SK-MEL-5 (cell line): ENCODE data around the gene DCT. TPM values are rescaled to one million over a fixed set of nuclear protein-coding genes. Genes with fewer than 3 reads are reported as not detected.

ENCODE experiments used
- DNase-seq: peaks from one replicate; pipeline ENCODE4 v3.0.0-alpha.2; 2016; ENCODE audit warnings: low read depth, low spot score
- in situ Hi-C: cut with HindIII; loops from 2 replicates; pipeline ENCODE4 v1.10.0; 2016; ENCODE audit warnings: low sequenced_read_pairs, high pct_unique_total_duplicates, low pct_unique_long_range_greater_than_20kb
- total RNA-seq: library from RNA; depleted of rRNA; stranded (reverse); fragments of >200 nt; shearing (Covaris generic); gene quantifications from 2 replicates; pipeline ENCODE4 v1.2.3, GENCODE V29; 2014; rRNA removed

DCT gene
- total RNA-seq, 1 experiment from 2014 or later = 1,230 TPM

DNA sequence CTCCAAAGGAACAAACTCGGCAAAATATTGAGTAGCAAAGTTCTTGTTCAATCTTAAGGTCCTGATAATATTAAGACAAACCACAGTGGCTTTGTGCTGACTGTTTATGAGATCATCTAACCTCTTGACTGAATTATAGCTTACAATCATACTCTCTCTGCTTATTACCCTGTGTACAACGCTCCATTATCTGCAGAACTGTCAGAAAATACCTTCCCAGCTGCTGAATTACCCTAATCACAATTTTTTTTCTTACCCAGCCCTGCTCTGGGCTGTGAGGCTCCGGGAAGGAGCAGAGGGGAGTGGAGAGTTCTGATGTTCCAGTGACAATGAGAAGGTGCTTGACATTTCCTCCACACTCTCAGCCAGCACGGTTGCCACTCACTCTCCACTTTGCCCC, 64.8 kb downstream of the DCT start:
- DNase-seq = no peak
- in situ Hi-C loops = no loop called here

DNA sequence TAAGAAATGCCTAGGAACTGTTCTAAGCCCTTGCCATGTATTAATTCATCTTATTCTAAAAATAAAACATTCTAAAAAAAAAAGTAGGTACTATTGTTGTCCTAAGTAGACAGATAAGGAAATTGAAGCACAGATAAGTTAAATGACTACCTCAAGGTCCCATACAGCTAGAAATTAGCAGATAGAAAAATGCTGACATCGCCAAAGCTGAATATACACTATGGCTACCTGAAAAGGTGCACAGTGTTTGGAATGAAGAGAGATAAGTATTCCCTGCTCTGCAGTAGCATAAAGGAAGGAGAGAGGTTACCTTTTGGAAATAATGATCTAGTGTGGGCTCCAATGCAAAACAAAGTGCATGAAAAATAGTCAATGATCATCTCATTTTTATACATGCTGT, 65.3 kb downstream of the DCT start:
- in situ Hi-C loops = no loop called here
- DNase-seq = no peak

DNA sequence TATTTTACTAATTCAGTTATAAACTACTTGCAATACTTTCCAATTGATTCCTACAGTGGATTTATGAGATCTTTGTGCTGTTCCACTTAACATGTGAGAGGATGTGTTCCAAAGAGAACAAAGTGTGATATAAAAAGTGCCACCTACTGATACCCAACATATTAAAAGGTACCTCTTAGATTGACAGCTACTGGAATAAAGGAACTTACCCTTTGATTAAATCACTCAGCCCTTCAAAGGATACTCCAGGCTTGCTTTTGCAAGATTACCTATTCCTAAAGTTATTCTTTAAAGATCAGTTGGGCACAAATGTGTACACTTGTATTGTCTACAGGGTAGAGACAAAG, 65.9 kb downstream of the DCT start:
- in situ Hi-C loops = no loop called here
- no peak for DNase-seq

DNA sequence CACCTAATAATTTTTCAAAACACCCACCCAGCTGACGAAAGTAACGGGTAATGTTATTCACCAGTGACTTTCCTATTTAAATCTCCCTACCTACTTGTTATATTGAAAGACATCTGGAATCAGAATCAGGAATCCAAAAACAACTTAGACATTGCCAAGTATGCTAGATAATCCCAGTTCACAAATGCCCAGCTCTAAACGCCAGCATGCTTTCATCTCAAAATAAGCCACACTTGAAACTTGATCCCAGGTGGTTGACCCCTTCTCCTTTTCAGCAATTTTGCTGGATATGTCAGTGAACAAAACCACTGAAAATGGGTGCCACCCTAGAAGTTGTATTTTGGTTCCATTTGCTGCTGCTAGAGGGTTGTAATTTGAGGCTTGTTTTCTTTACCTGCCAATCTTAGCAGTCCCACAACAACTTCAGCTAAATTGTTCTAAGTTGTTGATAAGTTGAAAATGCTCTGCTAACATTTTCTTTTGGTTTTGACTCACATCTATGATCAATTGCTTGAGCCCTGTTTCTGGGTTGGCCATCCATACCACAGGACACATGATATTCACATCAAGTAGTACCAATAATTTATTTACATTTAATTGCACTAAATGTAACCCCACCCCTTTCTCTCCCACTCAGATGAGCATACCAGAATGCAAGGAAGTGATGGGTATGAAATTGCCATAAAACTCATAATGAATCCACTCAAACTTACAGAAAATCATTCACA, 66.4 kb downstream of the DCT start:
- DNase-seq = no peak
- in situ Hi-C loops = no loop called here

DNA sequence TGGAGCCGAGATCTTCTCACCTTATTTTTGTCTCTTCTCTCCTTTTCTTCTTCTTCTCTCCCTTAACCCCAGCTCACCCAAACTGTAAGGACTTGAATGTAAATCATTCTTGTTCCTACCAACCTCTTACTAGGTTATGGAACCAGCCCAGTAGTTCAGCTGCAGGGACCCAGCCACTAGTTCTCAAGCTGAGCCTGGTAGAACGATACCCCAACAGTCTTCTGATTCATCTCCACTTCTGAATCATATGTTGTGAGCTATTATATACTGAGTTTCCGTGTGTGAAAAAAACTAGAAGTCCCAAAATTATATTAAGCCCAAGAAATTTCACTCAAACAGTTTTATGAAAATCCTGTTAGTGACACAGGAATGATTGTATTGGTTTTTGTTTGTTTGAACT, 67.7 kb downstream of the DCT start:
- in situ Hi-C loops = no loop called here
- no peak for DNase-seq

DNA sequence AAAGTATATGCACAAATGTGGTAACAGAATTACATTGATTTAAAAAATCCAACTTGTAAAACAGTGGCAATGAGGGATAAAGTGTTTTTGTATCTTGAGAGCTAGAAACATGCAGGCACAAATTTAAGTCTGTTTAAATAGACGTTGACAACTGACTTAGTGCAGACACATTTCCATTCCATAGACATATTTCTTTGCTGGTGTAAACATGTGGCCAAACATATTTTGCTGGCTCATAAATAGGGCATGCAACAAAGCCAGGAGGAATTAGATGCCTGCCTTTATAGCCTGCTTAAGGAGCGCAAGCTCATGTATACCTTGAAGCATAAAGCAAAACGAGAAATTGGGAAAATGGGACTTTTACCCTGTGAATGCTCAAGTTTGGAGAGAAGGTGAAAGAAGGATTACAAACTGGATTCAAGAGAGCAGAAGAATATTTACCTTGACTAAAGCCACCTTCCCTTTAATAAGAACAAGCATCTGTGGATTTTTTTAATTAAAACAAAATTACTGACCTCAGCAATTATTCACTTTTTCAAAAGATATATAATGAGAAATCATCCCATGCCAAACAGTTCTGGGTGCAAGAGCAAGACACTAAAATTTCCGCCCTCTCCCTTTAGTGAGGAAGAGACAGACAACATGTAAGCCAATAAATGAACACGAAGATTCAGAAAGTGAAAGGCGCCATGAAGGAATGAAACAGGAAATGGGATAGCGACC, 71.0 kb downstream of the DCT start:
- in situ Hi-C loops = no loop called here
- DNase-seq = no peak

DNA sequence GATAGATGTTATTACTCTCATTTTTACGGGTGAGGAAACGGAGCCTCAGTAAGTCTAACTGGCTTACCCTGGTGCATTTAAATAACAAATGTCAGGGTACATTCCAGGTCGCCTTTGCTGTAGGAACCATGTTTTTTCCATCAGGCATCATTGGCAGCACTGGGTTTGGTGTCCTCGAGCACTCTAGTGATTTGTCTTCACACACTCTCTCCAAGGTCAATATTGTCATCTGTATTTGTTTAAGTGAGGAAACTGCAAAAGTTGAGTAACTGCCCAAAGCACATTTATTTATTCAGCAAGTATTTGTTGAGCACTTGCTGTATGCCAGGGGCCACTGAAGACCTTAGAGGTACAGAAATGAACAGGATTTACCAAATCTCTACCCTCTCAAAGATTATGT, 78.6 kb downstream of the DCT start:
- in situ Hi-C loops = no loop called here

DNA sequence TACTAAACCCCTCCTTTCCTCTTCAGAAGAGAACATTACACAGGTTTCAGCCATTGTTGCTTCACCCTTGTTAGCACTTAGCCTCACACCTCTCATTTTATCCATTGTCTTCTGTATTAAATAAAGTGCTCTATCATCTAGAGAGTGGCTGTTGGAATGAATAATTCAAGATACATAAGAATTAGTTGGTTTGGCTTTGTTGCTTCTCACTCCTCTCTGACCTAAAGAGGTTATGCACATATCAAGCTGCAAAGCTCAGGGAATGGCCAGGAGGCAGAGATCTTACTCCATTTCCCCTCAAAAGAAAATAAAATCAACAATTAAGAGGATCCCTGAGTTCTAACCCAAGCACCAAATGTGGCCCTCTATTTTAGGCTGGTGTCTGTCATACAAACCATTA, 79.7 kb downstream of the DCT start:
- in situ Hi-C loops = no loop called here
- no peak for DNase-seq

More for the DNA sequence above, 78.6 kb downstream of the DCT start:
- DNase-seq = no peak

DNA sequence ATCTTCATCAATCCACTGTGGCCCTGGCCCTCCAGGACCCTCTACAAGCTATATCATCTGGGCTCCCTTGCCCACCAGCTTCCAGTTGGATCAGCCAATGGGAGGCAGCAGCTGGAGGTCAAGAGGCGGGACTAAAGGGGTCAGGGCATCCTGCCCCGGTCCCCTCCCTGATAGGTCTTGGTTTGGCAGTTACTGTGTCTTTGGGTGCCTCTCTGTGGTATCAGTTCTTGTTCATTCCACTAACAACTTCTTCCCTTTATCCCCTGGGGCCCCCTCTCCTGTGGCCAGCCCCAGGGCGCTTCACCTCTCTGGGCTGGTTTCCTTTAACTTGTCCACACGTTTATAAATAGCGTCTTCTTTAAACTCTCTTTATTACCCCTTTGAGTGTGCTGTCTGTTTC, 83.6 kb downstream of the DCT start:
- in situ Hi-C loops = no loop called here
- DNase-seq = no peak

DNA sequence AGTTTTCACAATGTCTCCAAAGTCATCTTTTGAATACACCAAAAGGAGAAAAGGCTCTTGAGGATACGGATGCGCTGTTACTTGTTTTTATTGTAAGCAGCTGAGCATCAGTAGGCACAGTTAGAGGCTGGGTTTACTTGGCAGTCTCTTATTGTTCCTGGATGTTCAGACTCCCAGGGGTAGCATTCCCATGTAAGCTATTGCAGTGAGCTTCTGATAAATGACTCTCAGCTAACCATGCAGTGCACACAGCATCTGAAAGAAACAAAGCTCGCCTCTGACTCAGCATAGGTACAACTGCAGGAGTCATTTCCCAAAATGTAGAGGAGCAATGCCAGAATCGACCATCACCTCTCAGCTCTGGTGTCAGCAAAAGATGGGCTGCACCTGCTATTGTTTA, 84.8 kb downstream of the DCT start:
- in situ Hi-C loops = no loop called here
- no peak for DNase-seq

DNA sequence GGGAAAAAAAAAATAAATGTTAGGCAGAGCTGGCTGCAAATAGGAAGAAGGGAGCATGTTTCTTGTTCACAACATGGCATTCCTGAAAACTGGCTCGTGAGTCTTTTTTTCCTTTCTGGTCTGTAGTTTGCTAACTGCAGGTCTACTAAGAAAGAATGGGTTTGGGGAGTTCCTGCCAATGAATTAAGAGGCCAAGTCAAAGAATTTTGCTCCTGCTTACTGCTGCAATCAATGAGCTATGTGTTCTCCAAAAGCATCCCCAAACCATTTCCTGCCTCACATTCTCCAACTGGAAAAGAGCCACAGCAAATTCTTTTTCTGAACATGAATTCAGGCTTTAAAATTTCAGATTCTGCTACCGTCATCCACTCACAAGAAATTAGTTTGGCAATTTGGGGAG, 88.6 kb downstream of the DCT start:
- DNase-seq = peak; percentile 68
- in situ Hi-C loops = no loop called here

DNA sequence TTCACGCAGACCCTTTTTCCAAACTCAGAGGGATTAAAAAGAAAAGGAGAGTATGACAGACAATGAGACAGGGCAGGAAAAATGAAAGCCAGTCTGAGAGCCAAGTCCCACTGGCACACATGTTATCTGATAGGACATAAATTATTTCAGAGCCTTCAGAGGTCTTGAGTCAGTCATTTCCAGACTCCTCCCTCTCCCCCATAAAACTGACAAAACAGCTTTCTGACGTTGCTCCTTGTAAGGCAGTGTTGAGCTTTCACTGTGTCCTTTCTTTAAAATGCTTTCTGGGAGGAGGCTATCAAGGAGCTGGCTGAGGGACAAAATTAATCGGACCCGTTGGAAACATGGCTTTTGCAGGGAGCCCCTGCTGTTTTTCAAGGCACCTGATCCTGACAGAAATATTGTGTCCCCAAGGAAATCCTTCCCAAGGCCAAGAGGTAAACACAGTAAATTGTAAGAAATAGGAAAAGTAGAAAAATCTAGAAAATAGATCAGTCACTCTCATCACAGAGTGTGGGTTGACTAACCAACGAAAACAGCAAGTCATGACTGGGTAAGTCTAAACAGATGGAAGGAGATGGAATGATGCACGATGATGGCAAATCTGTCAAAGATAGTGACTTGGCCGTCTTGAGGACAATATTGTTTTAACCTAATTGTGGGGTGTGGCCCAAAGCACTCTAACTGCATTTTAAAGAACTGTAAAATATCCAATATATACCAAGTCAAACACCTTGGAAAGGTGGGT, 89.7 kb downstream of the DCT start:
- in situ Hi-C loops = no loop called here
- peak; percentile 18 for DNase-seq

DNA sequence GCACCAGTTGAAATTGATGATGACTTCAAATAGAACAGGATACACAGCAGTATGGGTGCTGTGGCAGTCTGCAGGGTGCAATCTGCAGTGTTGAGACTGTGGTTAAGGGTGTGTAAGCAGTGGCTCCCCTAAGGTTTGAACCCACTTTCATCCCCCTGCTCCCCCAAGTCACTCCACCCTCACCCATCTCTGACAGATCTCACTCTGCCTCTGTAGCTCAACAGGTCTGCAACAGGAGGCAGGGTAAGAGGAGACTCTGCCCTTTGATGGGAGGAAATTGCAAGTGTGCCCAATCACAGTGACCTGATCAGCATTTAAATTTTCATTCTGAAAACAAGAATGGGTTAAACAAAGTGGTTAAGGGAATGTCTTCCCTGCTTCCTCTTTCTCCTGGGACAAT, 92.4 kb downstream of the DCT start:
- in situ Hi-C loops = no loop called here
- DNase-seq = no peak

Other genes starting within 250 kb of the DCT start
- gene TGDS, start 116.5 kb upstream of the DCT start, total RNA-seq = 57.0 and 59.9 TPM in 2 replicates
- 16.6 and 18.0 TPM in 2 replicates for gene GPR180, start 122.2 kb upstream of the DCT start, total RNA-seq
- gene SOX21, start 232.9 kb upstream of the DCT start, total RNA-seq = 0.08 and 0.19 TPM in 2 replicates